WERI-Rb-1 (cell line): Measurements from ENCODE around the gene DCLRE1B.

Source experiments
- DNase-seq: peaks from one replicate; pipeline ENCODE4 v3.0.0-alpha.2; 2020
- H3K27ac ChIP-seq: fragments of 250-450 bp; sonication (Bioruptor Pico); 2 replicates; pipeline ENCODE4 v1.5.1; 2020; ENCODE audit warnings: mild to moderate bottlenecking, moderate library complexity
- H3K27me3 ChIP-seq: fragments of 250-450 bp; sonication (Bioruptor Pico); 2 replicates; pipeline ENCODE4 v1.5.1; 2021; ENCODE audit warnings: mild to moderate bottlenecking, low read depth, moderate library complexity; ENCODE audit not compliant: insufficient read depth, severe bottlenecking
- H3K36me3 ChIP-seq: fragments of 250-450 bp; sonication (Bioruptor Pico); 2 replicates; pipeline ENCODE4 v1.5.1; 2020; ENCODE audit warnings: mild to moderate bottlenecking, moderate library complexity
- H3K4me3 ChIP-seq: 2 replicates; pipeline ENCODE4 v1.5.1; 2011; ENCODE audit warnings: low read depth, mild to moderate bottlenecking, control low read depth, low read length
- H3K9me3 ChIP-seq: fragments of 250-450 bp; sonication (Bioruptor Pico); 2 replicates; pipeline ENCODE4 v1.5.1; 2021; ENCODE audit warnings: mild to moderate bottlenecking, moderate library complexity; ENCODE audit not compliant: severe bottlenecking
- CTCF ChIP-seq: IDR thresholded peaks from 2 replicates; pipeline ENCODE4 v1.5.1; 2011; ENCODE audit warnings: low read depth, mild to moderate bottlenecking, control low read depth, inconsistent platforms, low read length

DCLRE1B gene

DNA sequence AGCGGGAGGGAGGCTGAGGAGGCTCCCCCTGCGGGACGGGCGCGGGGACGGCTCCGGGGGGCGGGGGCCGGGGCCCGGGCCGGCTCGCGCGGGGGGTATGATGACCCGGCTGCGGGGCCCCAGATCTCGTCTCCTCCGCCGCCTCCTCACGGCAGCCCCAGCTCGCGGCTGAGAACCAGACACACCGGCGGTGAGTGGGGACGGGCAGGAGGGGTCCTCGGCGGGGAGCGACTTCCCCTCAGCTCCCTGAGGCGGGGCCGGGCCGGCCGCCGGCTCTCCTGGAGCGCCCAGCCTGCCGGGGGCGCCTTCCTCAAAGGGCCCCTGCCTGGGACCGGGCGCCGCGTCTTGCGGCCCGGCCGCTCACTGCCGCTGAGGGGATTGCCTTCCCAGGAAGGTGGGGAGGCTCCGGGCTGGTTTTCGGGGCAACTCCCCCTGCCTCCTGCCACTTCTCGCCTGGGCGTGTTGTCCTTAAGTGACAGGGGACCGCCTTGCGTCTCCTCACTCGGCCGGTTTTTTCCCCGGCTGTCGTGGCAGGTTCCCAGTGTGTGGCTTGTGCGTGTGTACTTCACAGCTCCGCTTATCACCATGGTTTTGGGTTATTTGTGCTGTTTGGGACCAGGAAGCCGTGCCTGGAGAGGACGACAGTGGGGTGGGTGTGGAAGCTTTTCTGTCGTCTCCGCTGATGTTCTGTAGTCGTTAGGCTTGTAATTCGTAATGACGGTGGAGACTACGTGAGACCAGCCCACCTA lies 24.8 kb downstream of the DCLRE1B start:
- Histone ChIP-seq H3K27ac (peak overlapping the region; percentile 83), H3K27me3 (no peaks in the 10 kb centered on the region), H3K4me3 (peak overlapping the region; percentile 99), H3K9me3 (no peaks in the 10 kb centered on the region), H3K36me3 (no peaks in the 10 kb centered on the region; the same call in 1 of the 2 replicates)
- DNase-seq = peak; percentile 39
- TF ChIP-seq CTCF = no peak

- DNase-seq = peak; percentile 23
- Histone ChIP-seq H3K27me3 (no peaks in the 10 kb centered on the region), H3K27ac (peak overlapping the region; percentile 83), H3K9me3 (no peaks in the 10 kb centered on the region), H3K4me3 (peak overlapping the region; percentile 99), H3K36me3 (peaks cover 4% of the 10 kb centered on the region; the same call in 1 of the 2 replicates)
- TF ChIP-seq CTCF = no peak
Measured at GRCh38 chr1:113930499-113931161, 25.5 kb downstream of the DCLRE1B start.

- Histone ChIP-seq H3K4me3 (no peak overlapping the region), H3K9me3 (no peaks in the 10 kb centered on the region), H3K36me3 (peaks cover 4% of the 10 kb centered on the region; the same call in 1 of the 2 replicates), H3K27me3 (no peaks in the 10 kb centered on the region), H3K27ac (no peak overlapping the region)
- no peak for DNase-seq
- no peak for TF ChIP-seq CTCF
Measured at GRCh38 chr1:113931451-113931851, 26.3 kb downstream of the DCLRE1B start.

DNA sequence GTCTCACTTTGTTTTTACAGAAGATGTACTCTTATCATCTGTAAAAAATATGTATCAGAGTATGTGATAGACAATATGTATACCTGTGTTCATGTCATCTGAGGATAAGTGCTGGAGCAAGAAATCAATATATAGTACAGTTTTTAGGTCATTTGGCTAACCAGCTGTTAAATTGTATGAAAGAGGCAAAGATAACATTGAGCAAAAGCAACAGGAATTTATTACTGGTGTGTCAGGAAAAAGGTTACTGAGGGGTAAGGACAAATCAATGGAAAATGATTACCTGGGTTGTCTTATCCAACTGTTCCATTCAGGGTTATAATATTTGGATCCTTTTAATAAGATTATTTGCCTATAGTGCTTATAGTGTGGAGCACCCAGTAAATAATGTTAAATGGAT lies 28.9 kb downstream of the DCLRE1B start:
- peaks cover 4% of the 10 kb centered on the region; the same call in 1 of the 2 replicates for H3K36me3 ChIP-seq
- DNase-seq = no peak
- TF ChIP-seq CTCF = no peak
- H3K27ac ChIP-seq = no peak overlapping the region
- no peaks in the 10 kb centered on the region for H3K27me3 ChIP-seq
- no peak overlapping the region for H3K4me3 ChIP-seq
- no peaks in the 10 kb centered on the region for H3K9me3 ChIP-seq

- TF ChIP-seq CTCF = no peak
- Histone ChIP-seq H3K9me3 (no peaks in the 10 kb centered on the region), H3K27ac (no peak overlapping the region), H3K4me3 (no peak overlapping the region), H3K36me3 (peaks cover 4% of the 10 kb centered on the region; the same call in 1 of the 2 replicates), H3K27me3 (no peaks in the 10 kb centered on the region)
- no peak for DNase-seq
Measured at GRCh38 chr1:113934511-113935055, 29.5 kb downstream of the DCLRE1B start.
